Esophagus squamous epithelium (tissue), 4 donors: Measurements from ENCODE around the gene PAEP.

Experiments used
- CTCF ChIP-seq, 6 experiments: fragments of 450-650 bp in 4 of 6; fragments of 200-600 bp in 2 of 6; sonication (generic) in 2 of 6; IDR thresholded peaks; one replicate each; pipeline ENCODE4 v1.5.1; 2016 to 2019; ENCODE audit warnings: antibody characterized with exemption in 6 of 6, mild to moderate bottlenecking in 4 of 6, moderate library complexity in 4 of 6
- POLR2A ChIP-seq, 4 donors: fragments of 450-650 bp; IDR thresholded peaks; one replicate each; pipeline ENCODE4 v1.6.1; 2017; ENCODE audit warnings: antibody characterized with exemption in 4 of 4, mild to moderate bottlenecking in 4 of 4, moderate library complexity in 3 of 4

DNA sequence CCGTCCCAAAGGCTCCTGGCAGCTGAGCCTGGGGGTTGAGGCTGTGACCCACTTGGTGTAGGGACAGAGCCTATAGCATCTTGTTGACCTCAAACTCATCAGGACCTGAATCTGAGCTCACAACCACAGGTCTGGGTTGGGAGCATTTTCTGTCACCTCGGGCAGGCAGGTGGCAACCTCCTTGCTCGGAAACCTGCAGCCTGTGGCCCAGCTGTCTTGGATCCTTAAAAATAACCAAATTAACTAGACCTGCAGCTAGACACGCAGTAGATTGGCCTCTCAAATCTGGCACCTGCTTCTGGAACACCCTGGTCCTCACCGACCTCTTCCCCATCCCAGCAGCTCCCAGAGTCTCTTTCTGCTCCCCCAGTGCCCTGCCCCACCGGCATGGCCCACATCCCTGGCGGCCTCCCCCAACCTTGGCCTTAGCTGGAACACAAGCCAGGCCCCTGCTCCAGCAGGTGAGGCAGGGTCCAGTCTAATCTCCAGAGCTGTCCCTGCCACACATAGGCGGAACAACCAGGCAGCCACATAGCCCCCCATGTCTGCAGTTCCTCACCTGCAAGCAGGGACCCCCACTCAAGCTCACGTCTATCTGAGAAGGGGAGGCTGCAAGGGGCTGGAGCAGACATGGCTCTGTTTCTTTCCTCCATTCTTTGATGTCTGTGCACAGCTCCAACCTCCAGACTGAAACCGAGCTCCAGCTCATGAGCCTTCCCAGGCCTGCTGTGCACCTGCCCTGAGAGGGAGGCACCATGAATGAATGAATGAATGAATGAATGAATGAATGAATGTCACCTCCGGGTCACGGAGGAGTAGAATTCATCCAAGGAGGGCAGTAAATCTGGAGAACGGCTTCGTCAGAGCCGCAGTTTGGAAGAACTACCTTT is 28.3 kb downstream of the PAEP start:
- TF ChIP-seq CTCF (IDR thresholded peaks at IDR 0.05): no peak
- TF ChIP-seq POLR2A (IDR thresholded peaks at IDR 0.05): no peak
